SIG-M5 treated with dmso at 0.1 percent for 504 hours (cell line): Measurements from ENCODE around the gene TSSK2.
A peak's percentile ranks its signal among the peaks of the same experiment; 100 is the strongest.

Experiments used
- DNase-seq: peaks from one replicate; lab custom pipeline; 2025; ENCODE audit not compliant: unreplicated experiment; lab: John Stamatoyannopoulos, UW

Gene TSSK2

DNA sequence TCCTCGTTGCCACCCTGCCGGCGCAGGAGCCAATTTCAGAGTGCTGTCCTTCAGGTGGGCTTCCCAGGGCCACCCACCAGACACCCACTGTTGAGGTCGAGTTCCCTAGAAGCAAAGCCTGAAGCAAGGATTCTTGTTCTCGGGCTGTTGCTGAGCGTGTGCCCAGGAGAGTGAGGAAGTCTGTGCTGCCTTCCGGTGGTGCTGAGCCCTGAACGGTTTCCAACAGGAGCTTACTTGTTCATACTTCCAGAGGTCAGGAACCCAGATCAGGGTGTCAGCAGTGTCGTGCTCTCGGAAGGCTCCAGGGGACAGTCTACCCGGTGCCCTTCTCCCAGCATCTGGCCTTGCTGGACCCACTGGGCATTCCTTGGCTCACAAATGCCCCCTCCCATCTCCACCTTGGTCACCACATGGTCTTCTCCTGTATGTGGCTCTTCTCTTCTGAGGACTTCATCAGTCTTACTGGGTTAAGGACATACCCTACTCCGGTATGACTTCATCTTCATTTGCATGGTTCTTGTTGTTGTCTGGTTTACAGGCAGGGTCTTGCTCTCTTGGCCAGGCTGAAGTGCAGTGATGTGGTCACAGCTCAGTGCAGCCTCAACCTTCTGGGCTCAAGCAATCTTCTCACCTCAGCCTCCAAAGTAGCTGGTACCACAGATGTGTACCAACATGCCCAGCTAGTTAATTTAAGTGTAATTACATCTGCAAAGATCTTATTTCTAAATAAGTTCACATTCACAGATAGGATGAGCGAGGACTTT is 36.2 kb downstream of the TSSK2 start:
- DNase-seq = no peak

DNA sequence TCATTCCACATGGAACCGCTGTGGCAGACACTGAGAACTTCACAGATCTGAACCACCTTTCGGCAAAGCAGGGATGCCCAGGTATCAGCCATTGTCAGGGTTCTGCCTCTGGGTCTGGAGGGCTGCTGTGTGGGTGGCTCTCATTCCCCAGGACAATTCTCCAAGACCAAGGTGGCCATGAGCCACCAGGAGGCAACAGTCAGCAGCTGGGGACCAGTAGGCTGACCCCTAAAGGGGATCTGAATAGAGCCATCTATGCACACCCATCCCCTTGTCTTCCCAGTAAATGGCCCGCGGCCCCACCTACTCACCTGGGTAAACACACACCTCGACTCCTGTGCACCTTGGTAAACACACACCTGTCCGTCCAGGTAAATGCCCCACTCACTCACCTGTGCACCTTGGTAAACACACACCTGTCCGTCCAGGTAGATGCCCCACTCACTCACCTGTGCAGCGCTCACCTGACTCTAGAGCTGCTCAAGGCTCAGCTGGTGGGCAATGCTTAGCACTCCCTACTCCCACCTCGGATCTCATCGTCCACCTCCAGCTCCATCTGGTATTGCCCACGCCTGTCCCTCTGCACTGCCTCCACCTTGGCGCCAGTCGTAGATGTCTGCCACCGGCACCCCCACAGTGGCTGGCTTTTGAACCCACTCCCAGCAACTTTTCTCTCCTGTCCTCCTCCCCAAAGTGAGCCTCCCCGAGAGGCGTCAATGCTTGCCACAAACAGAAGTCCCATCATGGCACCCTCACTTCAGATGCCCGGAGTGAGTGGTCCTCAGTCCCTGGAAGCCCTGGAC is 37.2 kb downstream of the TSSK2 start:
- no peak for DNase-seq

GRCh38 chr22:19169002-19169946 is 38.2 kb downstream of the TSSK2 start:
- no peak for DNase-seq

DNA sequence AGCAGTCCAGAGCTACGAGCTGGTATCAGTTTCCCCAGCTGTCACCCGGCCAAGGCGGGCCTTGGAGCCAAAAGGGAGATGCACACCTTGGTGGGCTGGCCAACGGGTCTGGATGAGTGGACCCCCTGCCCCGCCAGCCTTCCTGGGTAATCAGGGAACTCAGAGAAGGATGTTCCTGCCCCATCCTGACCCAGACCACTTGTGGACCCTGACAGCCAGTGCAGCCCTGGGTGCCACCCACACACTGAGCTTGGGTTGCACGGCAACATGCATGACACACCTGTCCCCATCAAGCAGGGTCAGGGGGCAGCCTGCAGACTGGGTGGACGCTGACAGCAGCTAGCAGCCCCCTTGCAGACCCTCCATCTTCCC is 38.8 kb downstream of the TSSK2 start:
- no peak for DNase-seq

DNA sequence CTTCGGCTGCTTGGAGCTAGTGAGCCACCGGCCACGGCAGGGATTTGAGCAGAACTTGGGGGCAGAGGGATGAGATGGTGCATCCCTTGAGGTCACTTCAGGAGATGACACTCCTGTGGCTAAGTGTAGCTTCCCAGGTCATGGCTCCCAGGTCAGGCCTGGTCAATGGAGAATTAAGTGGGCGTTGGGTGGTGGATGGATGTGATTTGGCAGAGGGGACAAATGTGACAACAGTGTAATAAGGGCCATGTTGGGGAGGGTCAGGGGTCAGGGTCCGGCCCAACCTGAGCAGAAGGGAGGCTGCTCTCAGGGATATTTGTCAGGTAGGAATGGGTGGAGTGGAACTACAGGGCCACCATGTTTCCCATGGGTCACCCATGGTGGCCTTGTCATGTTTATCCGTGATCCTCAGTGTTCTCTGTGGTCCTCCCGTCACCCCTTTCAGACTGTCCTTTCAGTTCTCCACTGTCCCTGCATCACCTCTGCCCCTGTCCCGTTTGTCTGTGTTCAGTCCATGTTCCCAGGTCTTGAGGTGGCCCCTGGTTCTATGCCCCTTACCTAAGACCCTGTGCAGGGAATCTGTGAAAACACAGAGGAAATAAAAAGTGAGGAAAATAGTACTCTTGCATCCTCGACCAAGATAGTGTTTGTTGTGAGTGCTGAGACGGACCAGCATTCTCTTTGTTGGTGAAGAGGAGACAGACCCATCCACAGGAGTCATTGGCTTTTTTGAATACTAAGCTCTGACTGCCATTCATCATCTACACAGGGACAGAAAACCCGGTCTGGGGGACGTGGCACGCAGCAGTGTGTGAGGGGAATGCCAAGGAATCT is 41.3 kb downstream of the TSSK2 start:
- DNase-seq = no peak

DNA sequence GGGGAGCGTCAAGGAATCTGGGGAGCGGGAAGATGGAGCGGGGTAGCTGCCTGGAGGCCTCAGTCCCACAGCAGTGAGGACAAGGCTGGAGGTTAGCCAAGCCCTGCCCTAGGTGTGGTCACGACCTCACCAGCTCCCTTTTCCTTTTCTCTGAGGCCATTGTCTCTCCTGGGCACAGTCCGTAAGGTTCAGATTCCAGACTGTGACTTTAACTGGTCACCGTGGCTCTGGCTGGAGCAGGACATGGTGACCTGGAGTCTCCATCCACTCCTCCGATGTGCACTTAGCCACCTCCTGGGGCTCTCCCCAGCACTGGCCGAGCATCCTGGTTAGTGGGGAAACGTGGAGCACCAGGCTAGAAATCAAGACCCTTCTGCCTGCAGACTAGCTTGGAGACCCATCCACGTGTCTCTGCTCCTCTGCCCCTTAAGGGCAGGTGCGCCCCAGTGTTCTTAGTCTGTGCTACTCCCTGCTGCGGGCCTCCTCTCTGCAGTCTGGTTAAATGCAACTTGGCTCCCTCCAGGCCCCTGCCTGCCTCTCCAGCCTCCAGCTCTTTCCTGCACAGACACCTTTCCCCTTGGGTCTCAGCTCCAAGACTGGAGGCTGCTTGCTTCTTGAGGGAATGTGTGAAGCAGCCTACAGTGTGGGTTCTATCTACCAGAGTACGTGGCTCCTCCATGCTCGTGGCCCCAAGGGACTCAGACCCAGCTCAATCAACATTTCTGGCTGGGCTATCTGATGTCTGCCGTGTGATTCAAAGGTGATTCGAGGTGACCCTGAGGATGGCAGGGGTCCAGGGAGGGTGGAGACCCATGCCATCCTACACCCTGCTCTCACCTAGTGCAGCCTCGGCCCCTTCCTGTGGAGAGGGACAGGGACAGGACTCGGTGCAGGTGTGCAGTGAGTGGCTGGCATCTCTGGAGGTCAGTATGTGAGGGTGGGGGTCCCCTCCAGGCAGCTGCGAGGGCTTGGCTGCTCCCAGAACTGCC is 42.2 kb downstream of the TSSK2 start:
- no peak for DNase-seq

DNA sequence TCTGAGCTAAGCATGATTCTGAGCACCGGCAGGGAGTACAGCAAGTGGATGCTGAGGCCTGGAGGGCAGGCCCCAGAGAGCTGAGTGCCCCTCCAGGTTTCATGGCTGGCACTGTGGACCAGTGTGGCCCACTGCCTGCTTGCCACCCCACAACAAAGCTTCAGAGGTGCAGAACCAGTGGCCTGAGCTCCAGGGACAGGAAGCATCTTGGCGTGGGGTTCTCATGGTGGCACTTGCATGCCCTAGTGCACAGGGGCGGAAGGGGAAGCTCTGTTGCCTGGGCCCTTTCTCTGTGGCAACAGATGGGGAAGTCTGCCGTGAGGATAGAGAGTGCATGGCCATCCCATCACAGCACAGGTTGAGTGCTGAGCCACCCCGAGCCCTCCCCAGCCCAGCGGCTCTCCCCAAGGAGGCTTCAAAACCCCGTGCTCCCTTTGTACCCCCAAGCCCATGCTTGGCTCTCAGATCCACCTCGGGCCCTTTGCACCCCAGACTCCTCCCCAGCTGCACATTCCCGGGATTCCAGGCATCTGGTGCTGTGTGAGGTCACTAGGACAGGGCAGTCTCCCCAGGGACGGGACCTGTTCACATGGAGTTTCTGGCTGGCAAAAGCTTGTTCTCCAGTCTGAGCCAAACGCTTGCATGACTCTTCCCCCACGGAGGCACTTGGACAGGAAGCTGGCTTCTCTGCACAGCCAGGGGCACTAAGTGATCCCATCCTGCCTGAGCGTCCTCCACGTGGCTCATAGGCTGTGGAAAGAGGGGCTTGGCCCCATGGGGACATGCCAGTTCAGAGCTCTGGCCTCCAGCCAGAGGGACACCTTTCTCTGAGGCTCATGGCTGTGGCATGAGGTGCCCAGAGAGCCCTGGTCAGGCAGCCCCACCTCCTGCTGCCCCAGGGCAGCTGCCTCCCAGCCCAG is 43.3 kb downstream of the TSSK2 start:
- peak; percentile 84 for DNase-seq

- DNase-seq = no peak
Measured at GRCh38 chr22:19175026-19175601, 44.0 kb downstream of the TSSK2 start.

DNA sequence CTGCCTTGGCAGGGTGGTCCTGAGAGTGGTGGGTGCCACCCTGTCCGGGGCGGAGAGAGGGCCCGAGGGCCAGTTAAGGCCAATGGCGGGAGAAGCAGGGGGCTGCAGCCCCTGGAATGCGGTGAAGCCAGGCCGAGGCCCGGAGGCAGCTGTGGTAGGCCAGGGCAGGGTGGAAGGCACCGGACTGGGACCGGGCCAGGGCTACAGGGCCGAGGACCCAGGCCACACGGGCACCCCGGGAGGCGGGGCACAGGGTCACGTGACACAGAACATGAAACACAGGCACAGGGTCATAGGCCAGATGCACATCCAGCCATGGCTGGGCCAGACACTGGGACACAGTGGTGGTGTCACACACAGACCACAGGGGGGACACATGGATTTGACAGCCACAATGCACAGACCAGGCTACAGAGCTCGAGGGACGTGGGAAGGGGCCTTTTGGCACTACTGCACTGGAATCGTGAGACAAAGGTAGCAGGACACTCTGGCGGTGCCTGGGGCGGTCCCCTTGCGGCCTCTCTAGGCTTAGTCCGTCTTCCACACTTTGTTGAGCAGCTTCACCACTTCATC is 44.6 kb downstream of the TSSK2 start:
- DNase-seq = no peak

DNA sequence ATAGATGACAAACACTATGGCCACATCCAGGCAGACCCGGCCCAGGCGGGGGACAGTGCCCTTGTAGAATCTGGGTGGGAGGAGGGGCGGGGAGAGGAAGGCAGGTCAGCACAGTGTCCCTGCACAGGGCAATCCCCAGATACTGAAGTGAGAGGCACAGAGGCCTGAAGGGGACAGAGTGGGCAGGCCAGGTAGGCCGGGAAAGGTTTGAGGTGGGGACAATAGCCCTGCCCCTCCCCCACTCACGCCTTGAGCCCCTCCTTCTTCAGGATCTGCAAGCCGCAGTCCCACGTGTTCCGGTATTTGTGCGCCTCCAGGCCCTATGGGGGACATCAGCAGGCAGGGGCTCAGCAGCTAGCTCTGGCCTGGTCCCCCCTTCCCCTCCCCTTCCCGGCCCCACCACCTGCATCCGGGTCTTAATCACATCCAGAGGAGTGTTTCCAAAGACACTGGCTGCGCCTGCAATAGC is 45.1 kb downstream of the TSSK2 start:
- no peak for DNase-seq

- DNase-seq = no peak
Measured at GRCh38 chr22:19176732-19177131, 45.6 kb downstream of the TSSK2 start.

- no peak for DNase-seq
Measured at GRCh38 chr22:19177164-19178064, 46.3 kb downstream of the TSSK2 start.

GRCh38 chr22:19178065-19178656 is 47.1 kb downstream of the TSSK2 start:
- peak; percentile 36 for DNase-seq

GRCh38 chr22:19178657-19179496 is 47.8 kb downstream of the TSSK2 start, which contains the start of gene SLC25A1:
Gene SLC25A1, minus strand, starts transcription at chr22:19178736. Its CDS starts 63 bp downstream, at chr22:19178673.
- DNase-seq = peak; percentile 76

DNA sequence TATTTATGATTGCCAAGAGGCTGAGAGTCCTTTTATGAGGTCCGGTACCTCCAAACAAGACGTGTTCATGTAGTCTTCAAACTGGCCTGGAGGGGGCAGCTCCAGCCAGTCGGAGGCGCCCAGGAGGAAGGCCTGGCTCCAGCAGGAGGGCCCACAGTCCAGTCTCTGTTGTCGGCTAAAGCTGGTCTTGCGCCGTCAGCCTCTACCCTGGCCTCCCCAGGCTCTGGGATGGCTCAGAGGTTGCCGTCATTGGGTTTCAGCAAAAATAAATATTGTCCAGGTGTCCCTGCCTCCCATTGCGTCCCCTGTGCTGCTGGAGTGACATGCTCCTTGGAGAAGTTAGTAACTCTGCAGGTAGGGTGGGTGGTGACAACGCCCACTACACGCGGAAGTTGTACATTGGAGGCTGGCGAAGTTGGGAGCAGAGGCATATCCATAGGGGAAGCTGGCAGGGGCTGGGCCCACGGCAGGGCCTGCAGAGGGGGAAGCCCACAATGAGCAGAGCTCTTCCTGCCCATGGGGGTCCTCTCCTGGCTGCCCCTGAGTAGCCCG is 48.5 kb downstream of the TSSK2 start:
- DNase-seq = peak; percentile 70
